GM12864 (cell line): ENCODE results near the gene GRPEL1.

ENCODE experiments used
- DNase-seq: peaks from one replicate; pipeline ENCODE4 v3.0.0-alpha.2; 2011; ENCODE audit warnings: low read depth
- H3K4me3 ChIP-seq: 2 replicates; pipeline ENCODE4 v1.5.1; 2011; ENCODE audit warnings: mild to moderate bottlenecking, low read depth, low read length, control low read depth
- TF ChIP-seq, protein P1 (sequence below): IDR thresholded peaks from 2 replicates; pipeline ENCODE4 v1.5.1; 2011; ENCODE audit warnings: low read depth, mild to moderate bottlenecking, moderate library complexity, low read length, control low read depth, inconsistent platforms; ENCODE audit errors: missing control alignments

GRPEL1 gene

DNA sequence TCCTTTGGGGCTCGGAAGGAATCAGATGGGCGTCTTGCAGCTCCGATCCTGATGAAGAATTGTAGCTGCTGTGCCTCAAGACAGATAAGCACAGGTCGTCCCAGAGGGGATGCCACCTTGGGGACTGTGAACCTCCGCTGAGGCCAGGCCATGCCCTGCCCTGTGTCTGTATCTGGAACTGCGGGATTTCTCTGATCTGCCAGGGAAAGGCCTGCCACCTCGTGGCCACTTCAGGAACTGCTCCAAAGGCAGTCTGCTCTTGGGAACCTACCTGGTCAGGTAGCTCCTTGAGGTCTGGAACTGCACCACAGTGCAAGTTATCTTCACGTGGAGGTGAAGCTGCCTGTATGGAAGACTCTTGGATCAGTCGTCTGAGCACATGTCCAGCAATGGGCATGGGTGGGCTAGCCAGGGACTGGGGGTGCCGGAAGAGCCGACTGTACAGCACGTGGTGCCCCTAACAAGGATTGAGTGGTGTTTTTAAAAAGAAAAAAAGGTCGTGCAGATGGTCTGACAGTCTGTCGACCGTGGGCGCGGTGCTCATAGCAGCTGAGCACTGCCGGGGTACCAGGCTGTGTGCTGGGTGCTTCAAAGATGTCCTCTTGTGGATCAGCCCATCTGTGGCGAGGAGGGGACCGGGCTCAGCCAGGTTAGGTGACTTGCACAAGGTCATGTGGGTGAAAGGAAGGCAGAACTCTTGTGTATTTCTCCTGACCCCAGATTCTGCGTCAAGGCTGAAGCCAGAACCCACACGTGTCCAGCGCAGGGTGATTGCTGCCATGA, 3.1 kb upstream of the GRPEL1 start:
- no peak overlapping the region for H3K4me3 ChIP-seq
- TF ChIP-seq, protein P1, sequence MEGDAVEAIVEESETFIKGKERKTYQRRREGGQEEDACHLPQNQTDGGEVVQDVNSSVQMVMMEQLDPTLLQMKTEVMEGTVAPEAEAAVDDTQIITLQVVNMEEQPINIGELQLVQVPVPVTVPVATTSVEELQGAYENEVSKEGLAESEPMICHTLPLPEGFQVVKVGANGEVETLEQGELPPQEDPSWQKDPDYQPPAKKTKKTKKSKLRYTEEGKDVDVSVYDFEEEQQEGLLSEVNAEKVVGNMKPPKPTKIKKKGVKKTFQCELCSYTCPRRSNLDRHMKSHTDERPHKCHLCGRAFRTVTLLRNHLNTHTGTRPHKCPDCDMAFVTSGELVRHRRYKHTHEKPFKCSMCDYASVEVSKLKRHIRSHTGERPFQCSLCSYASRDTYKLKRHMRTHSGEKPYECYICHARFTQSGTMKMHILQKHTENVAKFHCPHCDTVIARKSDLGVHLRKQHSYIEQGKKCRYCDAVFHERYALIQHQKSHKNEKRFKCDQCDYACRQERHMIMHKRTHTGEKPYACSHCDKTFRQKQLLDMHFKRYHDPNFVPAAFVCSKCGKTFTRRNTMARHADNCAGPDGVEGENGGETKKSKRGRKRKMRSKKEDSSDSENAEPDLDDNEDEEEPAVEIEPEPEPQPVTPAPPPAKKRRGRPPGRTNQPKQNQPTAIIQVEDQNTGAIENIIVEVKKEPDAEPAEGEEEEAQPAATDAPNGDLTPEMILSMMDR, result peak; percentile 99
- DNase-seq, result peak; percentile 55

DNA sequence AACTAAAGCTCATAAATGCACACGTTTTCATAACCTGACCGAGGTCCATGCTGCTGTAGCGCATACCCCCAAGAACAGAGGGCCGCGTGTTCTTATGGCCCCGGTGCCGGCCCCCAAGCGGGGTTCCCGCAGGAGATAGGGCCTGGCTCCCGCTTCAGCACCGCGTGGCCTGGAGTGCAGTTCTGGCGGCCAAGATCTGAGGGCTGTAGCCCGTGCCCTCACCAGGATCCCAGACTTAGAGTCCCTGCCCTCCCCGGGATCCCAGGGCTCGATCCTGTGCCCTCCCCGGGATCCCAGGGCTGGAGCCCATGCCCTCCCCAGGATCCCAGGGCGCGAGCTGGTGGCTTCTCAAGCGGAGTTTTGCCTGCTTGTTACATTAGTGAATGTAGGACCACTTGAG, 1.0 kb upstream of the GRPEL1 start:
- TF ChIP-seq, protein P1, result no peak
- DNase-seq, result no peak

DNA sequence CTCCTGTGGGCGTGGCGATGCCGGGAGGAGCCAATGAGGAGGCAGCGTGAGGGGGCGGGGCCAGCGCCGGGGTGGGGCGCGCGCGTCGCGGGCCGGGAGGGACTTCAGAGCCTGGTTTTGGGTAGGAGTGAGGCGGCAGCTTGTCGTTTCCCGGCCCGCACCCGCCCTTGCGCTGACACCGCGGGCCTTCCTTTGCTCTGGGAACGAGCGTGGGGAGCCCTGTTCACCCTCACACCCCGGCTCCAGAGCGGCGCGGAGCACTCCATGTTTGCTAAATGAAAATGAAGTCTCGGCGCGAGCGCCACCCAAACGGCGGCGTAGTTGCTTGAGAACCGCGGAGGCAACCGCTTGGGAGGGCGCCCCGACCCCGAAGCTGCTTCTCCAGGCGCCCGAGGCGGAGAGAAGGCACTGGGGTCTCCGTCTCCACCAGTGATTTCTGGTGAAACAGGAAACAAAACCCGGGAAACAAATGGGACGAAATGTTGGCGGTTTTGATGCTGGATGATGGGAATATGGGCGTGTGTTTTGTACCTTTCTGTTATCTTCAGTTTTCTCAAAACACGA, 497 bp upstream of the GRPEL1 start:
- peak overlapping the region; percentile 78 for H3K4me3 ChIP-seq
- no peak for DNase-seq
- TF ChIP-seq, protein P1, result peak; percentile 4

More for the DNA sequence above, 1.0 kb upstream of the GRPEL1 start:
- peak overlapping the region; percentile 78 for H3K4me3 ChIP-seq

DNA sequence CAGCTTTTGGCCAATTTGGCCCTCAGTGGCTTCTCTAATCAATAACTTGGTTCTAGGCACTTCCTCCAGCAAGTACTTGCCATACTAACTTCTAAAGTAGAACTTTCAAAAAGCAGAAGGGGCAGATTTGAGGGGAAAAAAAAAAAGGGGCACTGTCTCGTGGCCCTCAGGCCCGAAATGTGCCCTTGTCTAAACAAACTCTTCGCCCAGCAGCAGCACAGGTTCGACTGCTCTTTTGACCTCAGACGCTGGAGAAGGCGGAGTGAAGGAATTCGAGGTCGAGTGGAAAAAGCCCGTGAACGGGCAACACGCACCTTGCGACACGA, 775 bp downstream of the GRPEL1 start:
- no peak for DNase-seq
- peak overlapping the region; percentile 84 for H3K4me3 ChIP-seq
- TF ChIP-seq, protein P1, result no peak

DNA sequence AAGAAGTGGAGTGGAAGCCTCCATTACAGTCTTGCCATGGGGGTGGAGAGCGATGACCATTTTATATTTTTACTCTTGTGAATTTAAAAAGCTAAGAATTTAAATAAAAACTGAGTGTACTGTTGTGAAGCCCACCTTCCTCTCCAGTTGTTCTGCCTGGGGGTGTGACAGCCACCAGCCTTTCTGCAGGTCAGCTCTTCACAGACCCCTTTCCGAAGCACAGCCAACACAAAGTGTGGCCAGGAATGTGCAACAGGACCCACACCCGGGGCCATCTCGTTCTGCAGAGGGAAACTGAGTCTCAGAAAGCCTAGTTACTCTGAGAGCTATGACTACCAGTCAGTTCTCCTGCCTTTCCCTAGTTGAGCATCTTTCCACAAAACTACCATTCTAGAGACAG, 1.4 kb downstream of the GRPEL1 start:
- DNase-seq, result no peak
- TF ChIP-seq, protein P1, result no peak
- peak overlapping the region; percentile 84 for H3K4me3 ChIP-seq

DNA sequence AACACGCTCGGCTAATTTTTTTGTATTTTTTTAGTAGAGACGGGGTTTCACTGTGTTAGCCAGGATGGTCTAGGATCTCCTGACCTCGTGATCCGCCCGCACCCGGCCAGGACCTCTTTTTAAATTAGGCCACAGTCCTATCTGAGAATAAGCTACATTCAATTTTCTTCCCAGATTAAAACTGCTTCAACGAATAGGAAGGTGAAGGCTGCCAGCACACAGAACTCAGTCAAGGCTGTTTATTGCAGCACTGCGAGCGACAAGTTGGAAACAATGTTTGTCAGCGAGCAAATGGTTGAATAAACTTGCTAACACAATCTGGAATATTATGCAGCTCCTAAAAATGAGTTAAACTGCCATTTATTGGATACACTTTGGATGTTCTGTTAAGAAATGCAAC, 1.9 kb downstream of the GRPEL1 start:
- no peak overlapping the region for H3K4me3 ChIP-seq
- DNase-seq, result no peak
- TF ChIP-seq, protein P1, result no peak

DNA sequence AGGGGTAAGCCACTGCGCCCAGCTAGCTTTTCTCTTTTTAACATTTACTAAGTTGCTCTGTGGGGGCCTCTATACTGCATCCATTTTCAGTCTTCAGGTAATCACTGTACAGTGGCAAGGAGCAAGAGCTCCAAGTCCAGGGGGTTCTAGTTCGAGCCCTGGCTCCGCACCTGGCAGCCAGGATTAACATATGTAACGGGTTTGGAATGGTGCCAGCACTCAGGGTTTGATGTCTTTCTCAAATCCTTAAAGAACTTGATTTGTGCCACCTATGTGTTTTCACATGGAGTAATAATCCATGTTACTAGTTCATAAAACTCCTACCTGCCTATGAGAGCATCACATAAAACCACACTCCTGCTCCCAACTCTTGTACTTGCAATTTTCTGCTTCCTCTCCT, 4.5 kb downstream of the GRPEL1 start:
- no peak overlapping the region for H3K4me3 ChIP-seq
- no peak for DNase-seq
- TF ChIP-seq, protein P1, result no peak
